RPMI7951 (cell line): ENCODE data around the gene DGAT2L6. TPM values are rescaled to one million over a fixed set of nuclear protein-coding genes. Genes with fewer than 3 reads are reported as not detected.

Experiments used
- total RNA-seq: library from RNA; depleted of rRNA; stranded (reverse); fragments of >200 nt; shearing (Covaris generic); gene quantifications from 2 replicates; pipeline ENCODE4 v1.2.3, GENCODE V29; 2014; rRNA removed

The DGAT2L6 gene
- total RNA-seq, 1 experiment from 2014 or later: not detected

Other genes with a start within 250 kb of the DGAT2L6 start
- not detected in 2 replicates for gene AWAT2, start 127.5 kb upstream of the DGAT2L6 start, total RNA-seq
- not detected in 2 replicates for gene OTUD6A, start 115.0 kb upstream of the DGAT2L6 start, total RNA-seq
- gene IGBP1, start 44.0 kb upstream of the DGAT2L6 start, total RNA-seq: 84.3 and 88.8 TPM in 2 replicates
- not detected in 2 replicates for gene AWAT1, start 57.2 kb downstream of the DGAT2L6 start, total RNA-seq
- 0.24 TPM in 1 of 2 replicates, not detected in the other for gene P2RY4, start 82.7 kb downstream of the DGAT2L6 start, total RNA-seq
- not detected in 2 replicates for gene ARR3, start 90.9 kb downstream of the DGAT2L6 start, total RNA-seq
- gene RAB41, start 104.7 kb downstream of the DGAT2L6 start, total RNA-seq: not detected in 2 replicates
- gene PDZD11, start 112.4 kb downstream of the DGAT2L6 start, total RNA-seq: 162 and 186 TPM in 2 replicates
- gene KIF4A, start 112.6 kb downstream of the DGAT2L6 start, total RNA-seq: 58.6 and 60.7 TPM in 2 replicates
- not detected in 2 replicates for gene GDPD2, start 245.8 kb downstream of the DGAT2L6 start, total RNA-seq